ENCODE data around the gene FER. TPM values are rescaled to one million over a fixed set of nuclear protein-coding genes. Genes with fewer than 3 reads are reported as not detected.
A peak's percentile ranks its signal among the peaks of the same experiment; 100 is the strongest.
"Not testable (repeated sequence)": the region's sequence is repeated elsewhere in the genome, so short reads cannot be mapped to it uniquely, and the experiment has no call there.

FER gene
- total RNA-seq, 1 donor from 2014 or later = 27.2 TPM

DNA sequence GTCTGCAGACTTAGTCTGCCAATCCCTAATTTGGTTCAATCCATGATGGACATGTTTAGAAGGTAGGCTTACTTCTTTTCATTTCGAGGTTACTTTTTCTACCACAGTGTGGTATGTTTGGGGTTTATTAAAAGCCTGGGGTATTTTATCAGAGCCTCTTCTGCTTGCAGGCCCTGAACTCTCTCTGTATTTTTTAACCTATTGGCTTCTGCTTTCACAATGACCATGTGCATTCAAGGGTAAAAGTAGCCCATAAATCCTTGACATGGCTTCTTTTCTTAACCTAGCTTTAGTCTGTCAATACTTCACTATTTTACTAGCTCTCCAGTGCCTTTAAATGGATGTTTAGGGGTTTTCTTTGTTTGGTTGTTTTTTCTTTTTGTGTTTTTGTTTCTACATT lies 286.6 kb downstream of the FER start:
- DNase-seq (ENCODE audit: low spot score) = no peak

DNA sequence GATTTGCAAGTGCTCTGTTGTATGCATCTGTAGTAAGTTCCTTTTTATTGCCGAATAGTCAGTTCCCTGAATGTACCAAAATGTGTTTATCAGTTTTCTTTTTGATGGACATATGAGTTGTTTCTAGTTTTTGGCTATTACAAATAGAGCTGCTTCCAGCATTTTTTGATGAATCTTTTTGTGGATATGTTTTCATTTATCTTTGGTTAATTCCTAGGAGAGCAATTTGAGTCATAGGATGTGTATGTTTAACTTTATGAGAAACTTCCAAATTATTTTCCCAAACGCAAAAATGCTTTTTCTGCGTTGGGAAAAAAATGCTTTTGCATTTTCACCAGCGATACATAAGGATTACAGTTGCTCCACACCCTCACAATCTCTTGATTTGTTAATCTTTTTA lies 287.7 kb downstream of the FER start:
- no peak for DNase-seq (ENCODE audit: low spot score)

DNA sequence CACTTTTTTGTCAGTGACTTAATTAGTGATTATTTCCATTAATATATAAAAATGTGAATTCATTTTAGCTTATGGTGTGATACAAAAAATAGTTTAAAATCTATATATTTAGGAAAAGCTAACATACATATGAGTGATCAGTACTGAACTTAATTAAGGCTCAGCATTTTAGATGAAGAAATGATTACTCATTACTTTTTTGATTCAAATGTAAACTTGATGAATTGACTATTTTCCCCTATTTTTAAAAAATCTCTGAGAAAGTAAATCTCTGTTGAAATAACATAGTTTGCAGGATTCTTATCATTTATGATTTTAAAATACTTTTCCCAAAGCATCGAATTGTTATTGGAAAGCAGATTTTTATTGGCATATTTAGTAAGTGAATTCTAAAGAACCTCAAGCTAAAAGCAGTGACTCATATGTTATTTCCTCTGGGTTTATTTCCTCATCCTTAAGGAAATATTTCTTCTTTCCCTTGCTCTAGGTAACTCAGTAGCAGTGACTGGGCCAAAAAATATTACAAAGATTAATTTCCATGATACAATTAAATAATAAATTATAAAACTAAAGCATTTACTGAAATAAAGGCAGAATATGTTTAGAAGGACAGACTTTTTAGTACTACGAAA lies 290.6 kb downstream of the FER start:
- DNase-seq (ENCODE audit: low spot score) = no peak

DNA sequence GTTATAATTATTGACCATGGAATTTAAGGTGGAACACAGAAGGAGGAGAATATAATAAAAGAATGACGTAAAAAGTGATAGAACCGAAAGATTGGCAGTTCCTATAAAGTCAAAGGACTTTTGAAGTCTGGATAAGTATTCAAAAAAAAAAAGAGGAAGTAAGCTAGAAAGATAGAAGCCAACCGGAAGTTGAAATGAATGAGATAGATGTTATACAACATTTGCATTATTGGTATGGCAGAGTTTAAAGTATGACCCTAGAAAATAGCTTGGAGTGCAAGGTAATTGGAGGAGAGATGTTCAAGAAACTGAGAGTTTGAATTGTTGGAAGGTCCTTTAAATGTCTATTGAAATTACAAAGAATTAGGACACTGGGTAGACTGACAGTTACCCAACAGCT lies 293.6 kb downstream of the FER start:
- no peak for DNase-seq (ENCODE audit: low spot score)

DNA sequence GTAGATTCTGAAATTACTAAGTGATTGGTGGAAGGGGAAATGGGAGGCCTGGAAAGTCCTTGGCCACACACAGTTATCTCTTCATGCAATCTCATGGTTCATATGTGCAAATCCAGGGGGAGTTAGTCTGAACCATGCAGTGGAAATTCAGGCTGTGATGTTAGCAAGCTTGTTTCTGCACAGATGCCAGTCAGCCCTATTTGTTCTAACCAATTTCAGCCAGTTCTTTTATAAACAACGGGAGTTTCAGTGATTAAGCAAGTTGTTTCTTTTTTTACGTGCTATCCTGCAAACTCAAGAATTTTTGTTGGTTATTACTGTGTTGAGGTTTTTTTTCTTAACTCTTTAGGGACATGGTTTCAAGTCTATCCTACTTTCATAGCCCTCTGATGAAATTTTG lies 298.0 kb downstream of the FER start:
- no peak for DNase-seq (ENCODE audit: low spot score)

DNA sequence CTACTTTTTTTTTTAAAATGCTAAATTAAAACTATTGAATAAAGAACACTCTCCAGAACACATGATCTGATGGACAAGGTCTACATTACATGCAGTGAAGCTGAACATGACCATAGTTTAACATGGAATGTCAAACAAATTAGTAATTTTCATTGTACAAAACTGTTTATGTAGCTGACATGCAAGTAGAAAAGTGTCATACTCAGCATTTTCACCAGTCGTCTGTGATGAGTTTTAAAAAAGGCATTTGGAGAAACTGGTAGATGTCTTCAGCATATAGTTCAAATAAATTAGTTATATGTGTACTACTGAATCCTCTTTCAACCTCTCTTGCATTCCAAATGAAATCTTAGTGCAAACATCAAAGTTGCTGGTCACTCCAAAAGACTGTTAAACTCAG lies 301.9 kb downstream of the FER start:
- DNase-seq (ENCODE audit: low spot score) = no peak

DNA sequence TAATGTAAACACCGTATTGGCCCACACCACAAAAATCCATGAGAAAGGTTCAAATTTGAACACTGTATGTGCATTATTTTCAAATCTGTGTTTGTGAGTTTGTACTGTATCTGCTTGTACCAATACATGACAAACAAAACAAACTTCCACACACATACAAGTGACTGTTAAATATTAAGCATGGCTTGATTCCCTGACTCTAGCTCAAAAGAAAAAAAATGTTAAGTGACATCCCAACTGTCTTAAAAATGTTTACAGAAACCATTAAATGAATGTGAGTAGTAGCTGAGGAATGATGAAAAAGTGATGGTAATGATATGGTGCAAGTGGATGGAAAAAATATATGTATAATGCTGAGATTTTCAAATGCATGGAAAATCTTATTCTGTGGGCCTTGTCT lies 302.6 kb downstream of the FER start:
- DNase-seq (ENCODE audit: low spot score) = not testable (repeated sequence)

DNA sequence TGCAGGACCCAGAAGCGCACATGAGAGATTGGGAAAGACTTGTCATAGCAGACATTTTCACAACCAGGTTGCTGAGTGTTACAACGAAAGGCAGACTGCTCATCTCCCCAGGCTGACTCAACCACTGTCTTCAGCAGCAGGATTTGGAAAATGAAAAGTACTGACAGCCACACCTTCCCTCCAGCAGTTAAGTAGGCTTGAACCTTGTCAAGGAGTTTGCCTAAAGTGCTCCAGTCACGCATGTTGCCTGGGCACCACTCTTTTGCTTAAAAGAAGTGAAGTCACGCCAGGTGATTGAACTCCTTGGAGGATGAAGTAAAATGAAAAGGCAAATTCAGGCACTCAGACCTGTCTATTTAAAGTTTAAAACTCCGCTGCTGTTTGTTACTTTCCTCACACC lies 304.5 kb downstream of the FER start:
- not testable (repeated sequence) for DNase-seq (ENCODE audit: low spot score)

DNA sequence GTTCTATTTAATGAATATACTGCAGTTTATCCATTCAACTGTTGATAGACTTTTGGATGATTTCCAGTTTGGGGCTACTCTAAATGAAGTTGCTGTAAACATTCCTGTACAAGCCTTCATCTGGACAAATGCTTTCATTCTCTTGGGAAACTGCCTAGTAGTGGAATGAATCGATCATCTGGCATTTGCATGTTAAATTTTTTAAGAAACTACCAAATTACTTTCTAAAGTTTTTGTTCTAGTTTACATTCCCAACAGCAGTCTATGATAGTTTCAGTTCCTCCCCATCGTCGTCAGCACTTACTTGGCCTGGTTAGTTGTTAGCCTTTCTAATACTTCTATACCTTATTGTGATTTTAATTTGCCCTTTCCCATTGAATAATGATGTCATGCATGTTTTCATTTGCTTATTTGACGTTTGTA lies 306.3 kb downstream of the FER start:
- no peak for DNase-seq (ENCODE audit: low spot score)

DNA sequence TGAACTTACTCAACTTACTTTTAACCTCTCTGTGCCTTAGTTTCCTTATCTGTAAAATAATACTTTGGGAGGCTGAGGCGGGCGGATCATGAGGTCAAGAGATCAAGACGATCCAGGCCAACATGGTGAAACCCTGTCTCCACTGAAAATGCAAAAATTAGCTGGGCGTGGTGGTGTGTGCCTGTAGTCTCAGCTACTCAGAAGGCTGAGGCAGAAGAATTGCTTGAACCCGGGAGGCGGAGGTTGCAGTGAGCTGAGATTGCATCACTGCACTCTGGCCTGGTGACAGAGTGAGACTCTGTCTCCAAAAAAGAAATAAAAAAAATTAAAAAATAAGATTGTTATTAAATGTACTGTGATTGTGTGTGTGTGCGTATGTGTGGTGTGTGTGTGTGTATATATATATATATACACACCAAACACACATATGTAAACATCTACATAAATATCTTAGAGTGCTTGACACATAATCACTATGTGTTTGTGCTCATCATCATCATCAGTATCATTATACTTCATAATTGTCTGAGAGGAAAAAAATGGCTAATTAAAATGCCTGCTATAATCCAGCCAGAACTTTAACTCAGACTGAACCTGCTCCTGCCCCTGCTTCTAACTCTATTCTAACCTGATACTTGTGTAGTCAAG lies 312.8 kb downstream of the FER start:
- no peak for DNase-seq (ENCODE audit: low spot score)

DNA sequence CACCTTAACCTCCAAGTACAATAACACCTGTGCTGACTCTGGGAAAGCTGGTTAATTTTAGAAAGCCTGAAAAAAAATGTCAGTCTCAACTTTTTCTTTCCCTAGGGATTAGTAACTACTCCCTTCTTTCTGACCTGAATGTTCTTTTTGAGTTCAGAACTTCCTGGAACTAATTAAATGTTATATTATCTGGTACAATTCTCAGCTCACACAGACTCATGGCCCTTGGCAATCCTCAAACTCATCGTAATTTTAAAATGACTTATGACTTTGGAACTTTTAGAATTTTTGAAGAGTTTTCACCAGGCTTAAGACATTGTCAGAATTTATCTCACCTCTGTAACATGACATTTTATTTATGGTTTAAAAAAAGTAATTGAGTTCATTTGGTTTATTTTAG lies 315.0 kb downstream of the FER start:
- DNase-seq (ENCODE audit: low spot score) = no peak

DNA sequence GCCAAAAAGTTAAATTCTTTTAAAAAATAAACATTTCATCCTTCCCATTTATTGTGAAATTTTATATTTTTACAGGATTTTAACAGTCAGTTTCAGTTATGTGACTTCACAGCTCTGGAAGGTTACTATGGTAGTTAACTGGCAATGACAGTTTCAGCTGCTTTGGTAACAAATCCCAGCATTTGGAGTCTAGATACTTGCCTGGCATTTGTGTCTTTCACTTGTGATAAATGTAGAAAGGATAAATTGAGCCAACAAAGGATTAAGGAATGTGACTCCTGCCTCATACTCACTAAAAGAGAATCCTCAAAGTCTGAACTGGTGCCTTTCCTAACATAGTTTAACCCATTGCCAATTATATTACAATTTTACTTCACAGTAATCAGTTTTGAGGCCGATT lies 315.5 kb downstream of the FER start:
- DNase-seq (ENCODE audit: low spot score) = peak; percentile 16

DNA sequence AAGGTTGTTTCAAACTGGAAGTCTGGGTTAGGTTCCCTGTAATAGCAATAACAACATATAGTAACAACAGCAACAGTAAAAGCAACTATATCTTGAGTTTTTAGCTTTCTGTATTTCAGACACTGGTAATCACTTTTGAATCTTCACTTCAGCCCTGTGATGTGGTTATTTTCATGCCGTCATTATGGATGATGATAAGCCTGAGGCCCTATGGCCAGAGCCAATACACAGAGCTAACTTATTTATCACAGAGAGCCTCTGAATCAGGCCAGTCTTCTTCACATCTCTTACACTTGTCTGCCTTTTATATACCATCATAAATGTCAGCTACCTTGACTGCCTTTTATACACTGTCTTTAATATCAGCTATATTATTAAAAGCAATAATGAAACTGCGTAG lies 329.0 kb downstream of the FER start:
- DNase-seq (ENCODE audit: low spot score) = no peak

DNA sequence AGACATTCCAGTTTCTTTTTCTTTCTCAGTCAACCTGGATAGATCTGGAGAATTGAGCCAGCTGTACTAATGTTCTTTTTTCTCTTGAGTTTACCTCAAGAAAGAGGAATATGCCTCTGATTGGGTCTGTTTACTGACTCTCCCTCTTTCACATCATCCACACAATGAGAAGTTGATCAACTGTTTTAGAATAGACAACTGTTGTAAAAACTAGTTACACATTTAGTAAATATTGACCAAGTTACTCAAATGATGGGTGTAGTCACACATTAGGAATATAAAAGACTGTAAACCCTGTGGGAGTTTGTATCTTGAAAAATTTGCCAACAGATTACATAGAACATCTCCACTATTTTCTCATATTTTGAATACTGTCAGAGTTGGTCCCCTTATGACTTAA lies 330.8 kb downstream of the FER start:
- no peak for DNase-seq (ENCODE audit: low spot score)

DNA sequence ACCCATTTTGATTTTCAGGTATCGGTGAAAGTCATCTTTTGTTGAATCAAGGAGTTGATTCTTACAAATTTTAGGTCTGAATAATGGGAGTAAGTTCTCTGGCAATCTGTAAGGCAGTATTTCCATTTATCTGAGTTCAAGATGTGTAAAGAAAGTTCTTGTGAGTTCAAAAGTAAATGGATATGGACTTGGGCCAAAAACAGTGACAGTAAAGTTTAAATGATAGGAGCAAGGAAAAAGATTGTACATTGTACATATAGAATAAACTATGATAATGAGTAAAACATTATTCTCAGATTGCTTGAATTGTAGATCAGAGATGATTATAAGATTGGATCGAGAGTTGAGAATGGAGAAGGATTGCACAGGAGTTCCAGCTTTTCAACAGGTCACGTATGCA lies 332.8 kb downstream of the FER start:
- no peak for DNase-seq (ENCODE audit: low spot score)

DNA sequence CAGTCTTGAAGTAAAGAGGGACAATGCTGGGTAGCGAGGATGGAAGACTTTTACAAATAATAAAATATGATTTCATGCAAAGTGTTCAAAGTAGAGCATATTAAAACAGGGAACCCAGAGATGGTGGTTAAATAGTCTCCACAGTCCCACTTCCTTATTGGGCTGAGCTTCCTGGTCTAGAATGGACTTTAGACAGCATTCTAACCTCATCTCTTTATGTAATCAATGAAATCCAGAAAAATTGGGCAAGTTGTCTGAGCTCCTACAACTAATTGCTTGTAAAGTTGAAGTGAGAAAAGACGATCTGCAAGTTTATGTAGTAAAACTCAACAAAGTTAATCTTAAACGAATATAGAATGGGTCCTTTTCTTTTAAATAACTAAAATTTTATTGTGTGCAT lies 333.2 kb downstream of the FER start:
- DNase-seq (ENCODE audit: low spot score) = no peak

DNA sequence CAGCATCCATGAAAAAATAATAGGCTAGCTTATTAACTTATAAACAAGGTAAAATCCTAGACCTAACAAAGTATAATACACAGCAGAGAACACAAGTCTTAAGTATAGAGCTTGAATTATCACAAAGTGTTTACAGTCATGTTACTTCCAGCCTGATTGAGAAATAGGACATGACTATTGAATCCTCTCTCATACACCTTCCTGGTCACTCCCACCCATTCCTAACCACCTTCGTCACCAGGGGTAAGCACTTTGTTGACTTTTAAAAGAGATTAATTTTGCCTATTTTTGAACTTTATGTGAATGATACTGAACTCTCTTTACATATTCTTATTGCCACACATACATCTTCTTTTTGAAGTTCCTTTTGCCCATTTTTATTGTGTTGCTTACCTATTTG lies 336.2 kb downstream of the FER start:
- DNase-seq (ENCODE audit: low spot score) = no peak

DNA sequence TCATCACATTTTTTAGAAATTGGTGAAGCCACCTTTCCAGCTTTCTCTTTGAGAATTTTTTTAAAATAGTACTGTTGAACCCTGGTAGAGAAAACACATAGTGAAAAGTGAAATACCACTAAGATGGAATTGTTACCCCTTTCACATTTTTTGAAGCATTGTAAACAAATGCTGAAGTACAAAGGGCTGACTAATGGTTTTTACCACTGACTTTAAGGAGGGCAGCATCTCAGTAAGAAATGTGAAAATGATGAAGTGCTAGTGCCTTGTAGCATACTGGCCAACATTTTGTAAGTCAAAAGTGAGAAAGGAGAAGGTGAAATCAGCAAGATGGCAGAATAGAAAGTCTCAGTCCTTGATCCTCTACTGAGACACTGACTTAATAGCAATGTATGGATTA lies 341.5 kb downstream of the FER start:
- no peak for DNase-seq (ENCODE audit: low spot score)

DNA sequence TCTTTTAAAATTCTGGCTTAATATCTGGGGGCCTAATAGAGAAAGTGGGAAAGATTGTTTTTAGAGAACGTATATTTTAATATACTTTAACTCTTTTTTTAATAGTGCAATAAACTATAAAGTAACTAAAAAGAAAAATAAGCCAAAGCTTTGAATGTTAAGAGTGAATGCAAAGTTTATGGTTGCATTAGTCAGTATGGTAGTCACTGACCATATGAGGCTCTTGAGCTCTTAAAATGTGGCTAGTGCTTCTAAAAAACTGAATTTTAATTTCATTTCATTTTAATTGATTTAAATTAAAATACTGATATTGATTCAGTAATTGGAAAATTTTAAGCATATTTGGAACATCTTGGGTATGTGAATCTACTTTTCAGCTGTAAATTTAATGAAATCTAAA lies 351.4 kb downstream of the FER start:
- no peak for DNase-seq (ENCODE audit: low spot score)

DNA sequence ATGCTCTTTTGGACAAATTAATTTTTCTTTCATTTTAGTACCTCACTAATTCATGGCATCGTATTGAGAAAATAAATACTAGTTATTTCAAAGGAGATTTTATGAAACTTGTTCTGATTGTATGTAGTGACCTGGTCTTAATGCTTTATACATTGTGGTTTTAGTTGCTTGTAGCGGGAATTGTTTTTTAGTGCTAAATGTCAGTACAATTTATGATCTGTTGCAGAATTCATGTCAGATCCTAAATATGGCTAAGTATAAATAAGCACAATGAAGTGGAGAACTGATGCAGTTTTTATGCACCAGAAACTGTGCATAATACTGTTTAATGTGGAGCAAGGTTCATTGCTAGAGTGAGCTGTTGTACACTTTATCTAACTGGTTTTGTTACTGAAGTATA lies 353.3 kb downstream of the FER start:
- peak; percentile 12 for DNase-seq (ENCODE audit: low spot score)

DNA sequence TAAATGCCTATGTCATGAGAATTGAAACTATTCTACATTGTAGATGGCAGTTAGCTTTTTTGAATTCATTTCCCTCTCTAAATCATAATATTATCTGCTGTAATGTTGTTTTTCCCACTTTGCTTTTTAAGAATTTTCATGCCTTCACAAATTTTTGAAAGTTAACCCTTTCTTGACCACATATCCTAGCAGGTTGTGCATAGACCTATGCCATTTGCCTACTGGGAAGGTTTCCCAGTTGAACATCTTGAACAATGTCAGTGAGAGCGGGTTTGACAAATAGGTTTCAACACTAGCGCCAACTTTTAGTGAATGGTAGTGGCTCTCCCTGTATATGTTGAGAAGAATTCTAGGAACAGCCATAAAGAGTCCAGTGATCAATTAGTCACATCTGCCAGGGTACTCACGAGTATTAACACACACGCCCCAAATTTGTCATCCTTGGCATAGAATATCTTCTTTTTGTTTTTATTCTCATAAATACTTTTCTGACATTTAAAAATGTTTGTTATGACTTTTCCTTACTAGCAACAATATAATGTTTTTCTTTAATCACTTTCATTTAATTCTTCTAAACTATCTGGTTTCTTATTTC lies 354.5 kb downstream of the FER start:
- DNase-seq (ENCODE audit: low spot score) = no peak

DNA sequence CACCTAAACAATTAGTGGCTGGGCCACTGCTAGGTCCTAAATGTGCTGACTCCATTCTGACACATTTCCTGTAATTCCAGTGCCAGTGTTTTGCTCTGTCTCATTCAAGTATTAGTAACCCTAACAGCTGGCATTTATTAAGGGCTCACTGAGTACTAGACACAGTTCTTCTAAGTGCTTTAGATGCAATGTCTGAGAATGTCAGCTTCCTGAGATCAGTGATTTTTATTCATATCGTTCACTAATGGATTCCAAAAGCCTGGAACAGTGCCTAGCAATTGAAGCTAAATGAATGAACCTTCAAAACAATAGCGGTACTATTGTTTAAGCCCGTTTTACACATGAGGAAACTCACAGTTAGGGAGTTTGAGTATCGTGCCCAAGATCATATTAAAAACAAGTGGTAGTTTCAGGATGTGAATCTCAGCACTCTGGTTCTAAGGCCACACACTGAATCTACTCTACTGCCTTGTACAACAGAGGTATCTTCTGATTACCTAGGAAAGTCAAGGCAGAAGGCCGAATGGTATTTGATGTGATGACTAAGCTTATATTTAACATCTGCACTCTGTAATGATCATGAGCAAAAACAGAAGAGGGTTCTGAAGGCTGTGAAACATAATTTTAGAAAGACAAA lies 358.1 kb downstream of the FER start:
- peak; percentile 42 for DNase-seq (ENCODE audit: low spot score)

DNA sequence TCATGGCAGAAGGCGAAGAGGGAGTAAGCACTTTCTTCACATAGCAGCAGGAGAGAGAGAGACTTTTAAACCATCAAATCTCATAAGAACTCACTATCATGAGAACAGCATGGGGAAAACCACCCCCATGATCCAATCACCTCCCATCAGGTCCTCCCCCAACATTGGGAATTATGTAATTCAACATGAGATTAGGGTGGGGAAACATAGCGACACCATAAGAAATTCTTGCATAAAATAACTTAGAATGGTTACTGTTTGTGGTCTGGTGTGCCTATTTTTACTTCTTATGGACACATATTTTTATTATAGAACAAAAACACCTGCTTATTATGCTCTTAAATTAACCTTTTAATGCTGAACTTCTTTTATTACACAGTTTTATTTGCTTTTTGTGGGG lies 364.0 kb downstream of the FER start:
- no peak for DNase-seq (ENCODE audit: low spot score)

Measured in umbilical cord (tissue), 2 donors.